ENCODE measurements around the gene STIP1.

The STIP1 gene

DNA sequence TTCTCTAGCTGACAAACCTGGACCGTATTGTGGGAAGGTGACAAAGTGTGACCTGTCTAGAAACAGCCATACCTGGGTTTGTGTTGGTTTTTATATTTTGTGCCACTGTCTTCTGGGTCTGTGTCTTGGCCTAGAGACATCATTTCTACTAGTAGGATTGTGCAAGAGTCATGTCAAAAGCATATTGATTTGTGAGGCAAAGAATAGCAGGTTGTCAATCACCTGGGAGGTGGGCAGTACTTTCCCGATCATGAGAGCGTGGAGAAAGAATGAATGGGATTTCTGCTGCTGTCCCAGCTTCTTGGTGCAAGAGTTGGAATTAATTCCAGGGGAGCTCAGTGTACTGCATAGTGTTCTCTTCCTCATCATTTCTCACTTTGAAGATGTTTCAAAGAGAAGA, 15.6 kb downstream of the STIP1 start:
- no peak for DNase-seq

DNA sequence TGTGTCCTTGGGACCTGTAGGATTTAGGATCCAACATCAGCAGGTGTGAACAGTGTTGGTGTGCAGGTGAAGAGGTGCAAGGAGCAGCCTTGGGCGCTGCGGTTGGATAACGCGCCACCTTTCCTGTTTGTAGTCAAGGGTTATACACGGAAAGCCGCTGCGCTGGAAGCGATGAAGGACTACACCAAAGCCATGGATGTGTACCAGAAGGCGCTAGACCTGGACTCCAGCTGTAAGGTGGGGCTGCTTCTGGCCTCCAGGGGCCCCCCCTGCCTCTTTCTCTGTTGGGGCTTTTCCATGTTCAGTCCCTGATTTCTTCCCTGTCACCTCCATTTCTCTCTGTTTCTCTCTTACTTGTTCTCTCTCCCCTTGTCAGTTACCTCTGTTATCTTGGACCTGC, 17.0 kb downstream of the STIP1 start:
- DNase-seq = no peak

DNA sequence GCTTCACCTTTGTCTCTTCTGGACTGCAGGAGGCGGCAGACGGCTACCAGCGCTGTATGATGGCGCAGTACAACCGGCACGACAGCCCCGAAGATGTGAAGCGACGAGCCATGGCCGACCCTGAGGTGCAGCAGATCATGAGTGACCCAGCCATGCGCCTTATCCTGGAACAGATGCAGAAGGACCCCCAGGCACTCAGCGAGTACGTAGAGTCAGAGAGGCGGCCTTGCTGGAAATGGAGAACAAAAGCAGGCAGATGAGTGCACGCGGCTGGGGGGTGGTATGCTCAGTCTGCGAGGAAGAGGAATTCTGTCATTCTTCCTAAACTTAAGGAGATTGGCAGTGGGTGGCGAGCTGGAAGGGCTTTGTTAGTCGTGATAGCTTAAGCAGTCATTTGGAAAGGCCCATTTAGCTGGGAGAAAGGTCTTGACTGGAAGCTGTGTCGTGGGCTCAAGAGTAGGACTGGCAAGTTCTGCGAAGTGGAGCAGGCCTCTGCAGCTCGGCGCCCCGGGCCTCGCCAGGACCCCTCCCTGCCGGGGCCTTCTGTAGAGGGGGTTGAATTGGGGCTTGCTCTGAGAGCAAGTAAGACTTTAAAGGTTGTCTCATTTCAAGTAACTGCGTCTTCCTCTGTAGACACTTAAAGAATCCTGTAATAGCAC, 17.6 kb downstream of the STIP1 start:
- DNase-seq = no peak

- DNase-seq = no peak
Measured at GRCh38 chr11:64204080-64204440, 18.1 kb downstream of the STIP1 start.

- DNase-seq = peak; percentile 92 to 96 (median 94)
Measured at GRCh38 chr11:64204464-64204989, 18.6 kb downstream of the STIP1 start.

DNA sequence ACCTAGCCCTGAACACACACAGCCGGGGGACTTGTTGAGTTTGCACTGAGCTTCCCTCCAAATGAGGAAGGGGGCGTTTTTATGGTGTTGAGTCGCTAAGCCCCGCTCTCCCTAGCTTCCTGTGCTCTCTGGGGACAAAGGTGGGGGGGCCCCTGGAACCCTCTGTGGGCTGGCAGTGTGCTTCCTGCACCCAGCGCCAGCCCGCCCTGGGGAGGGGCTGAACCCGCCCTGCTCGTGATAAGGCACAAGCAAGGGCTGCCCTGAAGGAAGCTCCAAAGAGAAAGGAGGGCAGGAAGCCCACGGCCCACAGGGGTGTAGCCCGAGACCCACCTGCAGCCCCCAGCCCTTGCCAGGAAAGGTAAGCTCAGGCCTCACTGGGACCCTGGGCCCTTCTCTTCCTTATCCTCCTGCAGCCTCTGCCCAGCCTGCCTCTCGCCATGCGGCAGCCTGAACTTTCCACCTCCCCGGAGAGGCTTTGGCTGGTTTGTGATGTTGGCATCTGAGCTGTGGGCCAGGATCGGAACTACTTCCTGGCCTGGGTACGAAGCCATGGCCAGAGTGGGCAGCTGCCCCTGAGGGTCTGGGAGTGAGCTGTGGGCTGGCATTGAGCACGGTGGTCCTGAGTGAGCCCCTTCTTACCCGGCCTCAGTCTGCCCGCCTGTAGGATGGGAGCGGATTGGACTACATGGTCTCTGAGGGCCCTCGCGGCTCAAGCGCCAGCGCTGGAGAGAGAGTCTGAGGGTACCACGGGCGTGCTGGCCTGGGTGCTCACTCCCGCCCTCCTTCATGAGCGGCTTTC, 20.7 kb downstream of the STIP1 start, which contains the start of gene FERMT3:
Gene FERMT3 (plus strand): TSS at position 265 of the 799 bp plus-strand sequence. CDS start 644 bp downstream, outside the sequence.
- peak; percentile 89 to 95 (median 95) for DNase-seq

DNA sequence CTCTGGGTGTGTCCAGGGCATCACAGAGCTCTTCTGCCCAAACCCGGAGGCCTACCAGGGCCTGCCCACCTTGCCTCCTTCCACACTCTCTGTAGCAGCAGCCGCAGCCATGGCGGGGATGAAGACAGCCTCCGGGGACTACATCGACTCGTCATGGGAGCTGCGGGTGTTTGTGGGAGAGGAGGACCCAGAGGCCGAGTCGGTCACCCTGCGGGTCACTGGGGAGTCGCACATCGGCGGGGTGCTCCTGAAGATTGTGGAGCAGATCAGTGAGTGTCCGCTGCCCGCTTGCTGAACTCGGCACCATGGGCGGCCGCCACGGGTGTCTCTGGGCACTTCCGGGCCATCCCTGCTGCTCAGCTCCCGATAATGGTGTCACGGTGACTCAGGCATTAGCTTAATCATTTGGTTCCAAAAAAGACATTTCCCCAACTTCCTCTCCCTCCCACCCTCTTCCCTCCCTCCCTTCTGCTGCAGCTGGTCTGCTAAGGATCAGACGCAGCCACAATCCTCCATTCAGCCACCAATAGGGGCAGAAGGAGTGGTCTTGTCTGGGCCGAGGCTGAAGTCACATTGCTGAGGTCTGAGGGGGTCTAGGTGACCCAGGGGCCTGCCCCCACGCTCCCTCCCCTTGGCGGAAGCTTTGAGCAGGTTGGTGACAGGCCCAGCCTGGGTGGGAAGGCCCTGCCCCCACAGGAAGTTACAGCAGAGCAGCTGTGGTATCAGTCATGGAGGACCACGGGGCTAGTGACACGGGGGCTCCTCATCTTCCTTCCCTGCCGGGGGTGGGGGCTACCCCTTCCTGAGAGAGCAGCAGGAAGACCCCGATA, 21.5 kb downstream of the STIP1 start:
- DNase-seq = peak; percentile 86 to 95 (median 91)

DNA sequence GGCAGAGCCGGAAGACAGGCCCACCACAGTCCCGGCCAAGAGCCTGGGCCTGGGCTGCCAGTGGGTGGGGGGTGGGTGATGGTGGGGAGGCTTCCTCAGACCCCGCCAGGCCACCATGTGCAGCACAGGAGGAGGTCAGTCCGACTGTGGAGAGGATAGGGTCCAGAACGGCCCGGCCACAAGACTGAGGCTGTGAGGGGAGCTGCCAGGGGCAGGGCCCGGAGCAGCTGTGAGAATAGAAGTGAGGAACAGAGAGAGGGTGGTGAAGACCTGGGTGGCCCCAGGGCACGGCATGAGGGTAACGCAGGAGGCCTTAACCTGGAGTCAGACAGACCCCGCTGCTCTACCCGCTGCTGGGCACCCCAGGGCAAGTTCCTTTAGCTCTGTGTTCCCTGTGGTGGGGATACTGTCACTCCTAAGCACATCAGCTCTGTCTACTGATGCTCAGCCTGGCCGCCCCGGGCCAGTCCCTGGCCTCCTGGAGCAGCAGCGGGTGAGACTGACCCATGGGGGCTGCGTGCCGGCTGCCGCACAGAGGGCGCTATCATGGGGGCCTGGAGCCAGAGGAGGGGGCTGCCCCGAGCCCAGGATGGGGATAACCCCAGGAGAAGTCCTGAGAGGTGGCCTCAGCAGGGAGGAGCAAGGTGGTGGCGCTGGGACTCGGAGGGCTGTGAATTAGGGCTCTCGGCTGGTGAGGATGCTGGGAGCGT, 22.3 kb downstream of the STIP1 start:
- peak in 1 of 4 experiments; percentile 30 for DNase-seq

DNA sequence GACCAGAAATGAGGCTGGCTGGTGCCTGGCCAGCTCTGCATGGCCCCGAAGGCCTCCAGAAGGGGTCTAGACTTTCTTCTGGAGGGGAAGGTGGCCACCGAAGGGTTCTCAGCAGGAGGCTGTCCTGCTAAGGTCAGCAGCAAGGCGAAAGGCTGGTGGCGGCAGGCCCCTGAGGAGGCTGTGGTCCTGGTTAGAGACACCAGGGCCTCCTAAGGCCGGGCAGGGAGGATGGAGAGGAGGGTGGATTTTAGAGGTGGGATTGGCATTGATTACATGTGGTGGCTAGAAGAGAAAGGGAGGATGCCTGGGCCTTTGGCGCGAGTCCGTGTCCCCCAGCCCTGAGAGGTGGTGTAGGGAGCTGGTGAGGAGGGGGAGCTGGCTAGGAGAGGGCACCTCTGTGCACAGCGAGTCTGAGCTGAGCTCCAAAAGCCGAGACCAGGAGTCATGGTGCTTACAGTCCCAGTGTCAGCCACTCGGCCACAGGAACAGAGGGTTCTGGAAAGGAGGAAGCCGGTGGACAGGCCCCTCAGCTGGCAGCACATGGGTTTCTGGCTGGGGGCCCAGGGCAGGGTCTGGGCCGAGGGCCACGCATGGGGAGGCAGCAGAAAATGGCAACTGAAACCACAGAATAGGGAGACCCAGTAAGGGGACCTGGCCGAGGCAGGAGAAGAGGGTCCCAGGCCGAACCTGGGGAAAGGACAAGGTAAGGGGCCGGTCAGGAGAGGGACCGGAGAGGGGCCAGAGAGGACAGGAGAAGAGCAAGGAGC, 23.0 kb downstream of the STIP1 start:
- DNase-seq = peak in 2 of 4 experiments; percentile 33 to 46

DNA sequence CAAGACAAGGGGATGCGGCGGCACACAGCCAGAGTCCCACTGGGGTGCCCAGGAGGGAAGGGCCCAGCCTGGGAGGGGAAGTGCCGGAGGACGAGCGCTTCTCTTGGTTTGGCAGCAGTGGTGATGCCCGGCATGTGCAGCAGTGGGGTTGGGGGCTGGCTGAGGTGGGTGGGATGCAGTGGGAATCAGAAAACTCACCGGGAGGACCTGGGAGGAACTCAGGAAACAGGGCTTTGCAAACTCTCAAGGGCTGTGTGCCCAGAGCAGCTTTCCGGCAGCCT, 23.5 kb downstream of the STIP1 start:
- DNase-seq = peak in 1 of 4 experiments; percentile 40

GRCh38 chr11:64210301-64211020, 24.5 kb downstream of the STIP1 start:
- no peak for DNase-seq

DNA sequence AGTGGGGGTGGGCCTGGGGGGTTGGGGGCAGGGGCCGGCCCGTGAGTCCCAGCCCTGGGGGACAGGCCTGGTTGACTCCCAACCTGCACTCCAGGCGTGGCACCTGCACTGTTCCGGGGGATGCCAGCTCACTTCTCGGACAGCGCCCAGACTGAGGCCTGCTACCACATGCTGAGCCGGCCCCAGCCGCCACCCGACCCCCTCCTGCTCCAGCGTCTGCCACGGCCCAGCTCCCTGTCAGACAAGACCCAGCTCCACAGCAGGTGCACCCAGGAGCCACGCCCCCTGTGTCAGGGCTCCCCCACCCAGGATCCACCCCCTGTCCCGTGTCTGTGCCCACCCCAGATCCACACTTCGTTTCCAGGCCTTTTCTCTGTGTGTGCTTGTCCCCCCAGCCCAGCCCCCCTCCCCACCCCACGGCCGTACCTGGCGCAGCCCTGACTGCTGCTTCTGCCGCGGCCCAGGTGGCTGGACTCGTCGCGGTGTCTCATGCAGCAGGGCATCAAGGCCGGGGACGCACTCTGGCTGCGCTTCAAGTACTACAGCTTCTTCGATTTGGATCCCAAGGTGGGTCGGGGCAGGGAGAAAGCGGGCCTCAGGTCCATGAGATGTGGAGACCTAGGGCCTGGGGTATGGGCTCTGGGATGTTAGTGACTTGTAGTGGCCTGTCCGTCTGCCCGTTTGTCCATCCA, 25.4 kb downstream of the STIP1 start:
- no peak for DNase-seq

DNA sequence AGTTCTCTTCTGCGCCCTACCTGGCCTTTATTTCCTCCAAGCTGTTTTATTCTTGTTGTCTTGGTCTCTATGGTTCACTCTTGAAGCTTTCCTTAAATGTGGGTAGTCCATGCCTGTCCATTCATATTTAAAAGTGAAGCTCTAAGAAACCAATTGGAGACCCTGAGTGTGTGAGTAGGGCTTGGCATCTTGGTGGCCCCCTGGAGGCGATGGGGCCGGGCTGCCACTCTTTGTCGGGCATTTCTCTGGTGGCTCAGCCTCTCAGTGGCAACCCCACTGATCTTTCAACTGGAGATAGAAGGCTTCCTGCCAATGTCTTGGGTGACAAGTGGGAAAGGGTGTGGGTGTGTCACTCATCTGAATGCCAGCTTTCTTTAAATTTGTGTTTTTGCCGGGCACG, 30.9 kb downstream of the STIP1 start:
- DNase-seq = no peak

DNA sequence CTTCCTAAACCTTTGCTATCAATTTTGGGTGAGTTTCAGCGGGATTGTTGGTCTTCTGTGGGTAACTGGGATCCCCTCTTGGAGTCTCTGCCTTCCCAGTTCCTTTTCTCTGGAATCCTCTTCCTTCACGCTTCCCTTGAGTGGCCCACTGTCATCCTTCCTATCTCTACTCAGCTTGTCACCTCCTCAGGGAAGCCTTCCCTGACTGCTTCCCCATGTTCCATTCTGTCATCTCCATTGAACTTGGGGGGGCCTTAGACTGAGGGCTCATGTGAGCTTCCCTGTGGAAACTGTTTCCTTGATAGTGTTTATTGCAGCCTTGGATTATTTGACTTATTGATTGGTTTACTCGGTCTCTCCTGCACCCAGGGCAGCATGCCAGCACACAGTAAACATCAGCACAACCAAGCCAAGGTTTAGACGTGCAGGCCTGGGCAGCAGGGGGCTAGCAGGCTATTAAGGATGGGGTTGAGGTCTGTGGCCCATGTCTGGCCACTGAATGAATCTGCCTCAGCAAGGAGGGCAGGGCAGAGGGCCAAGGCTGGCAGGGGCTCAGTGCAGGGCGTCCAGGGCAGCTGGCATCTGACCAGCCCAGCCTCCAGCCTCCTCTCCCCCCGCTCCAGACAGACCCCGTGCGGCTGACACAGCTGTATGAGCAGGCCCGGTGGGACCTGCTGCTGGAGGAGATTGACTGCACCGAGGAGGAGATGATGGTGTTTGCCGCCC, 32.8 kb downstream of the STIP1 start:
- DNase-seq = no peak

- no peak for DNase-seq
Measured at GRCh38 chr11:64219354-64219684, 33.3 kb downstream of the STIP1 start.

DNA sequence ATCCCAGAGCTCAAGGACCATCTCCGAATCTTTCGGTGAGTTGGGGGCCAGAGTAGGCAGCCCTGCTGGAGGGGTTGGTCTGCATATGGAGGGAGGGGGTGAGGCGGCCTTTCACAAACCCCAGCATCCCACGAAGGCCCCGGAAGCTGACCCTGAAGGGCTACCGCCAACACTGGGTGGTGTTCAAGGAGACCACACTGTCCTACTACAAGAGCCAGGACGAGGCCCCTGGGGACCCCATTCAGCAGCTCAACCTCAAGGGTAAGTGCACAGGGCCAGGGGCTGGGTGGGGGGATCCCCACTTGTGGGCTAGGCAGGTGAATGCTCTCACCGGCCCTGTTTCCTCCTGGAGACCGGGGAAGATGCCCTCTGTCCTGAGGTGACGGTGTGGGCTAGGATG, 33.8 kb downstream of the STIP1 start:
- no peak for DNase-seq

DNA sequence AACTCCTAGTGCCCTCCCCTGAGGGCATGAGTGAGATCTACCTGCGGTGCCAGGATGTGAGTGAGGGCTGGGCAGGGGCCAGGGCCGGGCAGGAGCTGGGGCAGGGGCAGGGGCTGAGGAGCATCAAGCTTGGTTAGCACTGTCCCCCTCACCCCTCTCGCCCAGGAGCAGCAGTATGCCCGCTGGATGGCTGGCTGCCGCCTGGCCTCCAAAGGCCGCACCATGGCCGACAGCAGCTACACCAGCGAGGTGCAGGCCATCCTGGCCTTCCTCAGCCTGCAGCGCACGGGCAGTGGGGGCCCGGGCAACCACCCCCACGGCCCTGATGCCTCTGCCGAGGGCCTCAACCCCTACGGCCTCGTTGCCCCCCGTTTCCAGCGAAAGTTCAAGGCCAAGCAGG, 34.3 kb downstream of the STIP1 start:
- DNase-seq = no peak

GRCh38 chr11:64220798-64221197, 34.8 kb downstream of the STIP1 start:
- no peak for DNase-seq

DNA sequence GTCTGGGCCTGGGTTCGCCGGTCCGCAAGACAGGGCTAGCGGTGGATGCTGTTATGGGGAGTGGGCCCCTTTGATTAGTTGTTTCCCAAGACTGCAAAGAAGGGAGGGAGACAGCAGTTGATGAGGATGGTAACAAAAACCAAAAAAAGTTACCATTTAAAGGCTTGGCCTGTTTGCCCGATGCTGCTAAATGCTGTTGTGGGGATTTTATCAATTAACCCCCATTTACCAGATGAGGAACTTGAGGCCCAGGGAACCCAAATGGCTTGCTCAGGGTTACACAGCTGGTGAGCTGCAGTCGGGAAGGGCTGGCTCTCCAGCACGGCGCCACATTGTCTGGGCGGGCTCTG, 36.7 kb downstream of the STIP1 start:
- DNase-seq = no peak

Data from suppressor macrophage (primary cell).